Stomach smooth muscle (tissue), 2 donors: ENCODE measurements around the gene CREBZF.

Experiments used
- H3K27ac ChIP-seq: one replicate; pipeline ENCODE4 v1.7.0; 2013; ENCODE audit warnings: mild to moderate bottlenecking, low read length, inconsistent platforms
- H3K27me3 ChIP-seq, 2 donors: one replicate each; pipeline ENCODE4 v1.7.0; 2013; ENCODE audit warnings: low read length in 2 of 2; ENCODE audit not compliant: insufficient read depth in 2 of 2, control insufficient read depth in 1 of 2
- H3K36me3 ChIP-seq, 2 donors: one replicate each; pipeline ENCODE4 v1.7.0; 2013; ENCODE audit warnings: low read length in 2 of 2; ENCODE audit not compliant: control insufficient read depth in 2 of 2, insufficient read depth in 2 of 2
- H3K4me1 ChIP-seq: one replicate; pipeline ENCODE4 v1.7.0; 2013; ENCODE audit warnings: low read length; ENCODE audit not compliant: control insufficient read depth, insufficient read depth
- H3K4me3 ChIP-seq, 2 donors: one replicate each; pipeline ENCODE4 v1.7.0; 2013; ENCODE audit warnings: low read length in 2 of 2
- H3K9ac ChIP-seq, 2 donors: one replicate each; pipeline ENCODE4 v1.7.0; 2013; ENCODE audit warnings: low read length in 2 of 2, mild to moderate bottlenecking in 1 of 2
- H3K9me3 ChIP-seq, 2 donors: one replicate each; pipeline ENCODE4 v1.7.0; 2013; ENCODE audit warnings: low read length in 2 of 2; ENCODE audit not compliant: control insufficient read depth in 2 of 2
- donor health status: healthy.
- donor health status: Pancreatic carcinoma.

Gene CREBZF

GRCh38 chr11:85651118-85651517 is 13.8 kb downstream of the CREBZF start:
- no peak overlapping the region for H3K4me3 ChIP-seq
- H3K9me3 ChIP-seq = no peaks in the 10 kb centered on the region
- peaks cover 3% of the 10 kb centered on the region in 2 donors for H3K36me3 ChIP-seq
- peaks cover 7% of the 10 kb centered on the region for H3K4me1 ChIP-seq
- no peak overlapping the region for H3K9ac ChIP-seq
- no peaks in the 10 kb centered on the region for H3K27me3 ChIP-seq
- no peak overlapping the region for H3K27ac ChIP-seq

- Histone ChIP-seq H3K9me3 (no peaks in the 10 kb centered on the region), H3K9ac (peak within 1 kb of the TSS; percentile 66 to 93), H3K4me3 (peak within 1 kb of the TSS; percentile 88 to 92), H3K36me3 (no peaks in the 10 kb centered on the region), H3K27ac (peak within 1 kb of the TSS; percentile 76), H3K27me3 (no peaks in the 10 kb centered on the region), H3K4me1 (peaks cover 7% of the 10 kb centered on the region)
Measured at GRCh38 chr11:85647604-85648299, 17.2 kb downstream of the CREBZF start, which contains the start of gene TMEM126A. Gene TMEM126A, plus strand, starts transcription at chr11:85647967. Its CDS starts 2,289 bp downstream, at chr11:85650256.

- no peaks in the 10 kb centered on the region for H3K9me3 ChIP-seq
- peak overlapping the region; percentile 88 to 92 for H3K4me3 ChIP-seq
- H3K4me1 ChIP-seq = peaks cover 7% of the 10 kb centered on the region
- peak overlapping the region; percentile 66 to 93 for H3K9ac ChIP-seq
- H3K36me3 ChIP-seq = no peaks in the 10 kb centered on the region
- no peaks in the 10 kb centered on the region for H3K27me3 ChIP-seq
- peak overlapping the region; percentile 76 for H3K27ac ChIP-seq
Measured at GRCh38 chr11:85647078-85647477, 17.9 kb downstream of the CREBZF start.

- no peaks in the 10 kb centered on the region for H3K36me3 ChIP-seq
- no peak overlapping the region for H3K27ac ChIP-seq
- H3K4me1 ChIP-seq = peaks cover under 1% of the 10 kb centered on the region
- no peak overlapping the region for H3K4me3 ChIP-seq
- H3K9me3 ChIP-seq = no peaks in the 10 kb centered on the region
- no peak overlapping the region for H3K9ac ChIP-seq
- H3K27me3 ChIP-seq = no peaks in the 10 kb centered on the region
Measured at GRCh38 chr11:85643191-85643614, 21.7 kb downstream of the CREBZF start.

GRCh38 chr11:85634747-85635146 is 30.2 kb downstream of the CREBZF start:
- Histone ChIP-seq H3K4me3 (no peak overlapping the region), H3K36me3 (peaks cover 5 to 15% of the 10 kb centered on the region in 2 donors), H3K27ac (no peak overlapping the region), H3K27me3 (no peaks in the 10 kb centered on the region), H3K4me1 (no peaks in the 10 kb centered on the region), H3K9me3 (no peaks in the 10 kb centered on the region), H3K9ac (no peak overlapping the region)

GRCh38 chr11:85628771-85629341 is 36.1 kb downstream of the CREBZF start:
- Histone ChIP-seq H3K27me3 (no peaks in the 10 kb centered on the region), H3K36me3 (no peaks in the 10 kb centered on the region), H3K9ac (peak overlapping the region; percentile 71 to 80), H3K4me3 (peak overlapping the region; percentile 84 to 98), H3K27ac (peak overlapping the region; percentile 89), H3K4me1 (peaks cover 4% of the 10 kb centered on the region), H3K9me3 (no peaks in the 10 kb centered on the region)

GRCh38 chr11:85627998-85628770 is 36.7 kb downstream of the CREBZF start, which contains the start of gene TMEM126B:
Gene TMEM126B, plus strand, starts transcription at chr11:85628593. Its CDS starts 15 bp downstream, at chr11:85628608.
- no peaks in the 10 kb centered on the region for H3K27me3 ChIP-seq
- peak within 1 kb of the TSS; percentile 90 for H3K9ac ChIP-seq
- peaks cover 4% of the 10 kb centered on the region for H3K4me1 ChIP-seq
- peak within 1 kb of the TSS; percentile 89 for H3K27ac ChIP-seq
- H3K36me3 ChIP-seq = no peaks in the 10 kb centered on the region
- H3K9me3 ChIP-seq = no peaks in the 10 kb centered on the region
- H3K4me3 ChIP-seq = peak within 1 kb of the TSS; percentile 84 to 98

GRCh38 chr11:85627332-85627997 is 37.5 kb downstream of the CREBZF start, which contains the start of gene DLG2:
Gene DLG2, minus strand, starts transcription at chr11:85627344.
- H3K4me1 ChIP-seq = peaks cover 4% of the 10 kb centered on the region

GRCh38 chr11:85626496-85626895 is 38.4 kb downstream of the CREBZF start:
- Histone ChIP-seq H3K36me3 (no peaks in the 10 kb centered on the region), H3K9me3 (no peaks in the 10 kb centered on the region), H3K4me1 (peaks cover 4% of the 10 kb centered on the region), H3K27me3 (no peaks in the 10 kb centered on the region), H3K27ac (peak overlapping the region; percentile 89), H3K4me3 (peak overlapping the region; percentile 84 to 85), H3K9ac (peak overlapping the region; percentile 55 to 90)

More at GRCh38 chr11:85627332-85627997, 37.5 kb downstream of the CREBZF start, which contains the start of gene DLG2:
- peak within 1 kb of the TSS; percentile 90 for H3K9ac ChIP-seq
- no peaks in the 10 kb centered on the region for H3K9me3 ChIP-seq
- H3K36me3 ChIP-seq = no peaks in the 10 kb centered on the region
- H3K27me3 ChIP-seq = no peaks in the 10 kb centered on the region
- H3K27ac ChIP-seq = peak within 1 kb of the TSS; percentile 89
- peak within 1 kb of the TSS; percentile 84 to 85 for H3K4me3 ChIP-seq

GRCh38 chr11:85620256-85620655 is 44.7 kb downstream of the CREBZF start:
- no peak overlapping the region for H3K27ac ChIP-seq
- H3K9ac ChIP-seq = no peak overlapping the region
- H3K4me3 ChIP-seq = no peak overlapping the region

More at GRCh38 chr11:85620256-85620655, 44.7 kb downstream of the CREBZF start:
- Histone ChIP-seq H3K4me1 (no peaks in the 10 kb centered on the region), H3K27me3 (no peaks in the 10 kb centered on the region), H3K9me3 (no peaks in the 10 kb centered on the region), H3K36me3 (no peaks in the 10 kb centered on the region)
